DOHH2 (cell line): ENCODE results near the gene CD63.

ENCODE experiments used
- CTCF ChIP-seq: fragments of 200-600 bp; sonication (generic); IDR thresholded peaks from one replicate; pipeline ENCODE4 v1.5.1; 2014; ENCODE audit warnings: antibody characterized with exemption, mild to moderate bottlenecking, low read depth, low read length; ENCODE audit not compliant: poor library complexity, severe bottlenecking
- EZH2phosphoT487 ChIP-seq: fragments of 200-600 bp; sonication (generic); IDR thresholded peaks from 2 replicates; pipeline ENCODE4 v1.6.1; 2017; ENCODE audit warnings: borderline replicate concordance, mild to moderate bottlenecking, antibody characterized with exemption, low read length, moderate library complexity, mixed read lengths

- TF ChIP-seq CTCF (no peak), EZH2phosphoT487 (no peak)
These were observed 45.1 kb downstream of the CD63 start for GRCh38 chr12:55683676-55684075.
